ENCODE data around the gene RFX5. TPM values are rescaled to one million over a fixed set of nuclear protein-coding genes. Genes with fewer than 3 reads are reported as not detected.

Gene RFX5
- total and polyA plus RNA-seq, 2 donors from 2014 or later: 17.9 to 46.6 TPM

- FAIRE-seq (no peak), DNase-seq (peak; percentile 35 to 84 (median 63))
- H3K4me1 ChIP-seq (ENCODE audit: control insufficient read depth in 2 of 3, insufficient read depth in 2 of 3, low read depth in 1 of 3, low read length in 3 of 3): peaks cover 0 to 48% (median 45%) of the 10 kb centered on the region in 3 donors
Measured at GRCh38 chr1:151371370-151372057, 24.5 kb upstream of the RFX5 start.

DNA sequence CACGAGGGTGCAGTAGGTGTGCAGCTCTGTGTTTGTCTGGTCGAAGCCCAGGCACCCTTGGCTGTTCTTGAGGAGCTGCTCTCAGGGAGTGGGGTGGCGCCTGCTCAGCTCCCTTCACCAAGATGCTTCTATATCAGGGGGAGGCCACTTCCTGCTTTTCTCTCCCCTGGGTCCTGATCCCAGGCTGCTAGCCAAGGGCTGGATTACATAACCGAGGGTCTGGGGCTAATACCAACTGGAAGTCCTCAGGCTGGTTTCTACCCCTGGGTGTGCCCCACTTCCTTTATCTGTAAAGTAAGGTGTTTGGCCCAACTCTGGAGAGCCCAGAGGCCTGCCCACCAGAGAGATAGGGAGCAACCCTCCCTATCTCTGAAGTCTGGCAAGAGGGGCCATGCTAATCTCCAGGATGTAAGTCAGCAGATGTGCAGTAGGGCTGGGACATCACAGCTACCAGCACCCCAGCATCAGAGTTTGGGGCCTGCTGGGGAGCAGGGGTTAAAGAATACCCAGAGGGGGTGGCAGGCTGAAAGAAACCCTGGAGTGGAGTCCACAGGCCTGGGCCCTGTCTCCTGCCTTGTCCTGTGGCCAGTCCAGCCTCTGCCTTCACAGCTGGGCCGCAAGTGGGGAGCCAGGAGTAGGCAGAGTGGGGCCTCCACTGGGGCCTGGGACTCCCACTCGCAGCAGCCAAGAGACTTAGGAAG, 23.3 kb upstream of the RFX5 start:
- no peak for FAIRE-seq
- Histone ChIP-seq H3K27ac (ENCODE audit: low read depth in 2 of 2, low read length in 2 of 2) (peak overlapping the region in 1 of 2 donors; percentile 79), H3K4me3 (ENCODE audit: low read length in 3 of 3) (no peak overlapping the region)

More at GRCh38 chr1:151371370-151372057, 24.5 kb upstream of the RFX5 start:
- Histone ChIP-seq H3K27me3 (ENCODE audit: control insufficient read depth, insufficient read depth, low read length) (no peaks in the 10 kb centered on the region), H3K4me3 (ENCODE audit: low read length in 3 of 3) (peak overlapping the region in 2 of 3 donors; percentile 65 to 87), H3K9me3 (ENCODE audit: control insufficient read depth in 2 of 3, insufficient read depth in 1 of 3, low read length in 3 of 3) (no peaks in the 10 kb centered on the region), H3K36me3 (ENCODE audit: control insufficient read depth in 2 of 3, insufficient read depth in 3 of 3, low read length in 3 of 3) (peaks cover 0 to 3% (median 1%) of the 10 kb centered on the region in 3 donors), H3K27ac (ENCODE audit: low read depth in 2 of 2, low read length in 2 of 2) (peak overlapping the region; percentile 85 to 93), H3K9ac (ENCODE audit: low read length in 3 of 3) (peak overlapping the region in 1 of 3 donors; percentile 79)
- TF ChIP-seq, protein P1, sequence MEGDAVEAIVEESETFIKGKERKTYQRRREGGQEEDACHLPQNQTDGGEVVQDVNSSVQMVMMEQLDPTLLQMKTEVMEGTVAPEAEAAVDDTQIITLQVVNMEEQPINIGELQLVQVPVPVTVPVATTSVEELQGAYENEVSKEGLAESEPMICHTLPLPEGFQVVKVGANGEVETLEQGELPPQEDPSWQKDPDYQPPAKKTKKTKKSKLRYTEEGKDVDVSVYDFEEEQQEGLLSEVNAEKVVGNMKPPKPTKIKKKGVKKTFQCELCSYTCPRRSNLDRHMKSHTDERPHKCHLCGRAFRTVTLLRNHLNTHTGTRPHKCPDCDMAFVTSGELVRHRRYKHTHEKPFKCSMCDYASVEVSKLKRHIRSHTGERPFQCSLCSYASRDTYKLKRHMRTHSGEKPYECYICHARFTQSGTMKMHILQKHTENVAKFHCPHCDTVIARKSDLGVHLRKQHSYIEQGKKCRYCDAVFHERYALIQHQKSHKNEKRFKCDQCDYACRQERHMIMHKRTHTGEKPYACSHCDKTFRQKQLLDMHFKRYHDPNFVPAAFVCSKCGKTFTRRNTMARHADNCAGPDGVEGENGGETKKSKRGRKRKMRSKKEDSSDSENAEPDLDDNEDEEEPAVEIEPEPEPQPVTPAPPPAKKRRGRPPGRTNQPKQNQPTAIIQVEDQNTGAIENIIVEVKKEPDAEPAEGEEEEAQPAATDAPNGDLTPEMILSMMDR (IDR thresholded peaks at IDR 0.05; ENCODE audit: borderline replicate concordance, extremely low read depth, insufficient read depth): no peak
- intact Hi-C loops (cut with DNase I): no loop called here

DNA sequence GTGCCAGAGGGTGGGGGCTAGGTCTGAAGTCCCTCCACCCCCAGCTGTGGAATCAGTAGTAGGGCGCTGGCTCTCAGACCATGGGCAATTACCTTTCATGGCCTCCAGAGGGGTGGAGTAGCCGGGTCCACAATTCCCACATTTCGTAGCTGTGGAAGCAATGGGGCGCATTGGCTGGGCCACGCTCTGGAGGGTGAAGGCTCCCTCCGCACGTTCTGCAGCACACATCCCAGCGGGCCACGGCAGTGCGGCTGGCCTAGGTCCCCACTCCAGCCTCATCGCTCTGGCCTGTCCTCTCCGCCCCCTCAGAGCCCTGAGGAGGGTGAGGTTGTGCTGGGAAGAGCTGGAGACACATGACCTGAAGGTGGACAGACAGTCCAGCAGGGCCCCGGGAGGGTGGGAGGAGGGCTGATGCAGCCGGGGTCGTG, 22.6 kb upstream of the RFX5 start:
- Histone ChIP-seq H3K9ac (ENCODE audit: low read length in 3 of 3) (no peak overlapping the region), H3K4me1 (ENCODE audit: control insufficient read depth in 2 of 3, insufficient read depth in 2 of 3, low read depth in 1 of 3, low read length in 3 of 3) (peaks cover 0 to 48% (median 45%) of the 10 kb centered on the region in 3 donors)
- TF ChIP-seq, protein P1 (IDR thresholded peaks at IDR 0.05; ENCODE audit: borderline replicate concordance, extremely low read depth, insufficient read depth): no peak

More for the DNA sequence above, 23.3 kb upstream of the RFX5 start:
- peaks cover 0 to 14% (median 3%) of the 10 kb centered on the region in 3 donors for H3K36me3 ChIP-seq (ENCODE audit: control insufficient read depth in 2 of 3, insufficient read depth in 3 of 3, low read length in 3 of 3)
- DNase-seq: peak in 1 of 5 donors; percentile 73
- no peaks in the 10 kb centered on the region for H3K9me3 ChIP-seq (ENCODE audit: control insufficient read depth in 2 of 3, insufficient read depth in 1 of 3, low read length in 3 of 3)
- TF ChIP-seq, protein P1 (IDR thresholded peaks at IDR 0.05; ENCODE audit: borderline replicate concordance, extremely low read depth, insufficient read depth): no peak
- no peaks in the 10 kb centered on the region for H3K27me3 ChIP-seq (ENCODE audit: control insufficient read depth, insufficient read depth, low read length)
- intact Hi-C loops (cut with DNase I): no loop called here
- peak overlapping the region in 1 of 3 donors; percentile 48 for H3K9ac ChIP-seq (ENCODE audit: low read length in 3 of 3)
- peaks cover 0 to 48% (median 45%) of the 10 kb centered on the region in 3 donors for H3K4me1 ChIP-seq (ENCODE audit: control insufficient read depth in 2 of 3, insufficient read depth in 2 of 3, low read depth in 1 of 3, low read length in 3 of 3)

More for the DNA sequence above, 22.6 kb upstream of the RFX5 start:
- DNase-seq: peak in 1 of 5 donors; percentile 75
- Histone ChIP-seq H3K27me3 (ENCODE audit: control insufficient read depth, insufficient read depth, low read length) (no peaks in the 10 kb centered on the region), H3K4me3 (ENCODE audit: low read length in 3 of 3) (no peak overlapping the region), H3K36me3 (ENCODE audit: control insufficient read depth in 2 of 3, insufficient read depth in 3 of 3, low read length in 3 of 3) (peaks cover 0 to 21% (median 7%) of the 10 kb centered on the region in 3 donors), H3K27ac (ENCODE audit: low read depth in 2 of 2, low read length in 2 of 2) (no peak overlapping the region), H3K9me3 (ENCODE audit: control insufficient read depth in 2 of 3, insufficient read depth in 1 of 3, low read length in 3 of 3) (no peaks in the 10 kb centered on the region)
- FAIRE-seq: no peak
- intact Hi-C loops (cut with DNase I): no loop called here
